Right lobe of liver (tissue), 4 donors: ENCODE results near the gene HBQ1.

Experiments
- CTCF ChIP-seq, 4 donors: fragments of 200-600 bp in 3 of 4; fragments of 450-650 bp in 1 of 4; IDR thresholded peaks; one replicate each; pipeline versions ENCODE4 v1.5.1 to v1.8.0; 2016 to 2022; ENCODE audit warnings: antibody characterized with exemption in 4 of 4, mild to moderate bottlenecking in 2 of 4
- POLR2A ChIP-seq: fragments of 450-650 bp; IDR thresholded peaks from one replicate; pipeline ENCODE4 v1.6.1; 2017; ENCODE audit warnings: antibody characterized with exemption, mild to moderate bottlenecking
- donor health status: DM: no; HTN: no; CAD: no.
- donor health status: DM: no; HTN: no; CAD: no.
- donor health status: DM: no; HTN: yes; CAD: no.

- TF ChIP-seq POLR2A (no peak), CTCF (IDR thresholded peaks at IDR 0.05) (no peak)
Observed at GRCh38 chr16:220021-220420, 39.8 kb downstream of the HBQ1 start.
